Measurements from ENCODE around the gene DCD. TPM values are rescaled to one million over a fixed set of nuclear protein-coding genes. Genes with fewer than 3 reads are reported as not detected.

Gene DCD
- total RNA-seq, 1 experiment from 2014 or later, result not detected

- H3K9me3 ChIP-seq, result no peaks in the 10 kb centered on the region
- no peak for DNase-seq
- H3K27me3 ChIP-seq, result peaks cover 3% of the 10 kb centered on the region; the same call in 1 of the 2 replicates
- no peaks in the 10 kb centered on the region for H3K36me3 ChIP-seq
- no peak overlapping the region for H3K4me3 ChIP-seq
Observed at GRCh38 chr12:54601841-54602240, 46.3 kb downstream of the DCD start.

GRCh38 chr12:54598970-54599369, 49.2 kb downstream of the DCD start:
- Histone ChIP-seq H3K36me3 (no peaks in the 10 kb centered on the region), H3K9me3 (no peaks in the 10 kb centered on the region)
- no peak for DNase-seq

GRCh38 chr12:54596526-54596946, 51.6 kb downstream of the DCD start:
- Histone ChIP-seq H3K9me3 (no peaks in the 10 kb centered on the region), H3K36me3 (no peaks in the 10 kb centered on the region), H3K27me3 (peaks cover 3% of the 10 kb centered on the region; the same call in 1 of the 2 replicates), H3K4me3 (no peak overlapping the region)
- peak; percentile 49 for DNase-seq

More at GRCh38 chr12:54598970-54599369, 49.2 kb downstream of the DCD start:
- H3K4me3 ChIP-seq, result no peak overlapping the region
- H3K27me3 ChIP-seq, result peaks cover 3% of the 10 kb centered on the region; the same call in 1 of the 2 replicates

- no peak for DNase-seq
- H3K9me3 ChIP-seq, result no peaks in the 10 kb centered on the region
- peaks cover 3% of the 10 kb centered on the region; the same call in 1 of the 2 replicates for H3K27me3 ChIP-seq
- no peak overlapping the region for H3K4me3 ChIP-seq
- no peaks in the 10 kb centered on the region for H3K36me3 ChIP-seq
Observed at GRCh38 chr12:54595471-54595870, 52.7 kb downstream of the DCD start.

Other genes with a start within 250 kb of the DCD start
- gene ITGA5, start 229.1 kb downstream of the DCD start, total RNA-seq (2014; rRNA removed; shearing (Covaris generic); ENCODE audit: low replicate concordance), result 74.3 and 91.5 TPM in 2 replicates
- gene GTSF1, start 174.8 kb downstream of the DCD start, total RNA-seq (2014; rRNA removed; shearing (Covaris generic); ENCODE audit: low replicate concordance), result not detected in 2 replicates
- gene NCKAP1L, start 150.6 kb downstream of the DCD start, total RNA-seq (2014; rRNA removed; shearing (Covaris generic); ENCODE audit: low replicate concordance), result 0.07 and 0.23 TPM in 2 replicates
- gene PDE1B, start 98.8 kb downstream of the DCD start, total RNA-seq (2014; rRNA removed; shearing (Covaris generic); ENCODE audit: low replicate concordance), result not detected in 2 replicates
- not detected in 2 replicates for gene PPP1R1A, start 59.7 kb downstream of the DCD start, total RNA-seq (2014; rRNA removed; shearing (Covaris generic); ENCODE audit: low replicate concordance)
- gene LACRT, start 13.5 kb downstream of the DCD start, total RNA-seq (2014; rRNA removed; shearing (Covaris generic); ENCODE audit: low replicate concordance), result not detected in 2 replicates
- gene MUCL1, start 206.2 kb upstream of the DCD start, total RNA-seq (2014; rRNA removed; shearing (Covaris generic); ENCODE audit: low replicate concordance), result not detected in 2 replicates